GM19240 (cell line): ENCODE measurements around the gene GAS7.
"Not testable (repeated sequence)": the region's sequence is repeated elsewhere in the genome, so short reads cannot be mapped to it uniquely, and the experiment has no call there.

Source experiments
- DNase-seq: peaks from one replicate; pipeline ENCODE4 v3.0.0; 2011; ENCODE audit warnings: low spot score; ENCODE audit not compliant: insufficient read length

GAS7 gene

GRCh38 chr17:9921216-9921615, 277.2 kb downstream of the GAS7 start:
- DNase-seq: not testable (repeated sequence)

GRCh38 chr17:9918804-9919352, 279.5 kb downstream of the GAS7 start:
- no peak for DNase-seq

DNA sequence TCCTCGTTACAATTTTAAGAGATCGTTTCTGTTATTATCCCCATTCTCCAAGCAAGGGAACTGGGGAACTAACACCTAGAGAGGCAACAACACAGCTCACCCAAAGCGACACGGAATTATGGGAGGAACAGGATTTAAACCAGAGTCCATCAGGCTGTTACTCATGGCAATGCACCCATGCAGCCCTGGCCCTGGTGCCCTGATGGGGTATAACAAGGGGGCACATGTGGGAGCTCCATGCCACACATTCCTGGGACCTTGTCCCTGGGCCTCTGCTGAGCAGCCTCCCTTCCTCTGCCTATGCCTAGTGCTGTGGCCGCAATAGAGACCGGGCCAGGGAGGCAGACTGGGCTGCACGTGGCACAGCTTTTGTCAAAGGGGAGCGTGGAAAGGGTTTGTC, 280.1 kb downstream of the GAS7 start:
- DNase-seq: no peak

GRCh38 chr17:9917801-9918200, 280.6 kb downstream of the GAS7 start:
- DNase-seq: no peak

GRCh38 chr17:9917131-9917530, 281.3 kb downstream of the GAS7 start:
- DNase-seq: no peak

DNA sequence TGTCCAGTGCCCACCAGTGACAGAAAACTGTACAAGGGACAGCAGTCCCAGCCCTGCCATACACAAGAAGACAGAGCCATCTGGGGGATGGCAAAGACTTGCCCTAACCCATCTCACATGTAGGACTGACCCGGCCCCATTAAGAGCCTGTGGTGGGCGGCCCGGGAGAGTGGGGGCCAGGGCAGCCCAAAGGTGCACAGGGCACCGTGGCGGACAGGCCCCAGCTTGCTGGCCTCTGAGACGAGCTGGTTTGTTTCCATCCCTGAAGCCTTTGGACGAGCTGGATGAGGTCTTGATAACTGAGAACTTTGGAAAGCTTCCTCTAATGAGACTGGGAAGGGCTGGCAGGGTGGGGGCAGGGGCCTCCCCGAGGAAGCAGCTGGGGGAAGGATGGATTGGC, 282.3 kb downstream of the GAS7 start:
- DNase-seq: no peak

GRCh38 chr17:9913476-9913875, 284.9 kb downstream of the GAS7 start:
- DNase-seq: no peak

DNA sequence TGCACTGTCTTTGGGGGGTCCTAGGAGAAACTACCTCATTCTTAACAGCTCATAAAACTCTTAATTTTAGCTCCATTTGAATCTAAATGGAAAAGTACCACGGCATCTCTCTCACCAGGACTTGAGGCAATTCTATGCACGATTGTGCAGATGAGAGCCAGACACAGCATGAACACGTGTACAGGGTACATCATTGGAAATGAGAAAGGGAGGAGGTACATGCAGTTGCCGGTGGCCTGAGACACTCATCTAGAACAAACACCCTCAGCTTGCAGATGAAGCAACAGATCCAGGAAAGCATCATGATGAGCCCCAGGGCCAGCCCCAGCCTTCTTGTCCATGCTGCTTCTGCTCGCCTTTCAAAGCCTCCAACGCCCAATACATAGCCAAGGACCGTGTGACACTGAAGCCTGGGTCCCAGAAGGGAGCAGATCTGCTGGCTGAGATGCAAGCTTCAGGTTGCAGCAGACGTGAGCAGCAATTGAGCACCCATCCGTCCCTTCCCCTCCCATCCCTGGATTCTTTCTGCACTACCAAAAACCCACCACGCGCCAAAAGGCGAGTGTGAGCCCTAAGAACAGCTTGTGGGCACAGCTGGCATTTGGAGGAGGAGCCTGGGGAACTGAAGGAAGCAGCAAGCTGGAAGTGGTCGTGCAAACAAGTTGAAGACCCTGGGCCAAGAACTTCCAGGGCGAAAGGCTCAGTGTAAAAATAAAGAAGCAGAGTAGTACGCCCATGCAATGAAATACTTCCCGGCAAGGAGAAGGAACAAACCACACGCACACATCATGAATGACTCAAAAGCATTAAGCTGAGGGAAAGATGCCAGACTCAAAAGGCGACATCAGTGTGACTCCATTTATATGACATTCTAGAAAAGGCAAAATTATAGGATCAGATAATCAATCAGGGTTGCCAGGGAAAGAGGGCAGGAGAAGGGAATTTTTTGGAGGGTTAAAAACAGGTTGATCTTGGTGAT, 286.0 kb downstream of the GAS7 start:
- no peak for DNase-seq

- no peak for DNase-seq
Measured at GRCh38 chr17:9911089-9911488, 287.3 kb downstream of the GAS7 start.

- DNase-seq: no peak
Measured at GRCh38 chr17:9908649-9909042, 289.8 kb downstream of the GAS7 start.

DNA sequence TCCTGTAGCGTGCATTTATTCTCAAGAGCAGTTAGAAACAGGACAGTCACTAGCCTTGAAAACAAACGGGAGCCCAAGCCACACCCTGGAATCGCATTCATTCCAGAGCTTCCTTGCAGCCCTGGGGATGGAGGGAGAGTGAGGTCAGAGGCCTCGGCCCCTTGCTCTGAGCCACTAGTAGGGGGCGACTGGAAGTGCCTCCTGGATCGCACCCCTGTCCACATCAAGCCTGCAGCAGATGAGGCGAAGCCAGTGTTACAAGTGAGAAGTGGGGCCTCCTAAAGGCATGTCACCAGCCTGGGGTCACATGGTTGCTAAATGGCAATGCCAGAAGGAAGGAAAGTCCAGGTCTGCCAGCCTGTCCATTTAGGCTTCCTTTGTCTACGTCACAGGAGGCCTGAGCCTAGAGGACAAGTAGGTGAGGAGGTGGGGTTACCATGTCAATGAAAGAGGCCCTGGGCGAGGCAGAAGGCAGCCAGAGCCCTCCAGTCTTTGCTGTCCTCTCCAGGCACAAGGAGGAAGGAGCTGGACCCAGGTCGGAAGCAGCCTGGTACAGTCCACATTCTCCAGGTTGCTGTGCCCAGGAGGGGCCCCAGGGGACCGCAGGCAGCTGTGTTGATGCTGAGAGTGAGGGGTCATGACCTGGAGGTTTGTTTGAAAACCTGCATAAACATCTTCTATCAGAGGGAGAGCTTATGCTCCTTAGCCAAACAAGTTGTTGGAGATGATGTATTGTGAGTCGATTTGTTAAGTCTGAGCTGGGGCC, 290.3 kb downstream of the GAS7 start:
- DNase-seq: no peak

DNA sequence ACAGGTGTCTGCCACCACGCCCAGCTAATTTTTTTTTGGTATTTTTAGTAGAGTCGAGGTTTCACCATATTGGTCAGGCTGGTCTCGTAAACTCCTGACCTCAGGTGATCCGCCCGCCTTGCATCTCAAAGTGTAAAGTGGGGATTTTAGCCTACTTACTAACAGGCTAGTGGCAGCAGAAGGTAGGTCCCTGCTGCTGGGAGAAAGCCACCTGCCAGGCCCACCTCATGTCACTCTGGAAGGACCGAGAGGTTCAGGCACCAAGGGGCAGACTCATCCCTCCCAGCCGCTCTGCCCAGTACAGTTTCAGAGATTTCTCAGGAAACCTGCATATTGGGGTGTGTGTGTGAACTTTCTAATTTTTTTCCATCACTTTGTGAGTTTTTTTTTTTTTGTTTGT, 291.3 kb downstream of the GAS7 start:
- DNase-seq: no peak

GRCh38 chr17:9906616-9907015, 291.8 kb downstream of the GAS7 start:
- no peak for DNase-seq

DNA sequence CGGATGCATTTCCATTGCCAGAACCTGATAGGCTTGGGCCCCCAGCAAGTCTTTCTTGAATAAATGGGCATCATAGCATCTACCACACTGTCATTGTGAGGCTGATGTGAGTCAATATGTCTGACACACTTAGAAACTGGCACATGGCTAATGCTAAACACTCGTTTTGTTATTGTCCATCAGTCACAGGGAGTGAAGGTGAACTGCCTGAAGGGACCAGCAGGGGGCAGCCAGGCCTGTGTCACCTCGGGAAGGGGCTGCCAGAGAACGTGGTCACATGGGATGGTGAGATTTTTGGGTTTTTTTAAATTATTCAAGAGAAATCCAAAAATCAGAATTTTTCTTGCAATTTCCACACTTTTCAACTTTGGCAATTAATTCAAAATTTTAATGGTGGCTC, 292.5 kb downstream of the GAS7 start:
- DNase-seq: peak; percentile 37

- no peak for DNase-seq
Measured at GRCh38 chr17:9905078-9905415, 293.4 kb downstream of the GAS7 start, which contains the start of gene RCVRN. TSS of gene RCVRN (minus strand) at chr17:9905271. CDS start at chr17:9905180, 91 bp downstream.

DNA sequence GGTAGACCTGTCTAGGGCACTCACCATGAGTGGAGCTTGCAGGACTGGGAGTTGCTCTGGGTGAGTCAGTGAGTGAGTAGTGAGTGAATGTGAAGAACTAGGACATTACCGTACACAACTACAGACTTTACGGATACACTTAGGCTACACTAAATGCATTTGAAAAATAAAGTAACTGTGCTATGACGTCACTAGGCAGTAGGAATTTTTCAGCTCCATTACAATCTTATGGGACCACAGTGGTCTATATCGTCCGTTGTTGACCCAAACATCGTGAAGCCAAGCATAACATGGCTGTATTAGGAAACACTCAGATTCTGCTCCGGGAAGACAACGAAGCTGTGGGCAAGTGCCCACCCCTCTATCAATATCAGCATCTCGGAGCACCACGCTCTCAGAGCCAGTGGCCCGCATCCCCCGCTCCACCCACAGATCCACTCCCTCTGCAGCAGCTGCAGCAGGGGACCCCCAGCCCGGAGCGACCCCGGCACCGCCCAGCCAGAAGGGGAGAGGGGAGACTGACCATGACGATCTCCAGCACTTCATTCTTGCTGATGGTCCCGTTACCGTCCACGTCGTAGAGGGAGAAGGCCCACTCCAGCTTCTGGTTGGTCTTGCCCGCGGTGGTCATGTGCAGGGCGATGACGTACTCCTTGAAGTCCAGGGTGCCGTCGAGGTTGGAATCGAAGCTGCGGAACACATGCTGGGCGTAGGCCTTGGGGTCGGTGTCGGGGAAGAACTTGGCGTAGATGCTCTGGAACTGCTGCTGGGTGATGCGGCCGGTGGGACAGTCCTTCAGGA, 293.9 kb downstream of the GAS7 start:
- DNase-seq: no peak

DNA sequence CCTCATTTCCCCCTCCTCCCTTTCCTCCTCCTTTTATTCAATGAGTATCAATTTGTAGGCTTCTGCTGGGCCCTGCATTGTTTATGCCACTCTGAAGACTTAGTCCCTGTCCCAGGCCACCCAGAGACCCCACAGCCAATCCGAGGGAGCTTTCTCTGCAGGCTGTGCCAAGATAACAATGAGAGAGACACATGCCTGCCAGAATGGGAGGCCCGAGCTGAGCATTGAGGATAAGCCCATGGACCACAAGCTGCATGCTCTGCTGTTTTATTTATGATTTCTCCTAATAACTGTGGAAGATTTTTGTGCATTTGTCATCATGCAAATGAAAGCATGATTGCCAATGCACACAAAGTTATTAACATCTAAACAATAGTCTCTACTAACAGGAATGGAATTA, 296.3 kb downstream of the GAS7 start:
- no peak for DNase-seq

GRCh38 chr17:9900784-9901183, 297.6 kb downstream of the GAS7 start:
- no peak for DNase-seq

DNA sequence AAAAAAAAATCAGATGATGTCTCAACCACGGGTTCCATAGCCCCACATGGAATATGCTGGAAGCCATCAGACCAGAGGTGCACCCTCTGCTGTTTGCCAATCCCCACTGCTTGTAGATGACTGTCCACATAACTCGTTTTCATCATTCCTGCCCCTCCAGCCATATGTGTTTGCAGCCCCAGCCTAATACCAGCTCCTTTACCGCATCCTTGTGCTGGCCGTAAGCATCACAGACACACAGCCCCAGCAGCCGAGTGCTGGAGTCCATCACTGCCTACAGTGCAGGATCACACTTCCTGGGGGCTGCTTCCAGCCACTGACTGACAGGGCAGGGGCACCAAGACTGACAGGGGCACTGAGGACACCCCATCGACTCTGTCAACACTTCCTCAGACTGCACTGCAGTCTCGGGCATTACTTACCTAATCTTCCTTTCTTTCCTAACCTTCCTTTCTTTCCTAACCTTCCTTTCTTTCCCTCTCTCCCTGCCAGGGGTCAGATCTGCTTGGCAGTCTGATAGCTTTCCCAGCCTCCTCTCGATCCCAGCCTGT, 298.3 kb downstream of the GAS7 start:
- no peak for DNase-seq

- no peak for DNase-seq
Measured at GRCh38 chr17:9899280-9900043, 298.9 kb downstream of the GAS7 start.
